Inferior parietal cortex (tissue), 1 donor: ENCODE data around the gene MATCAP1.

ENCODE experiments used
- DNase-seq: peaks from one replicate; pipeline ENCODE4 v3.0.0-alpha.2; 2016; ENCODE audit errors: extremely low spot score

The MATCAP1 gene

GRCh38 chr16:67208154-67208896, 24.6 kb upstream of the MATCAP1 start:
- DNase-seq, result no peak

GRCh38 chr16:67207249-67208091, 23.7 kb upstream of the MATCAP1 start:
- no peak for DNase-seq

- no peak for DNase-seq
These were observed 23.1 kb upstream of the MATCAP1 start for GRCh38 chr16:67206838-67207248.

GRCh38 chr16:67206129-67206837, 22.5 kb upstream of the MATCAP1 start:
- no peak for DNase-seq

GRCh38 chr16:67204076-67204475, 20.3 kb upstream of the MATCAP1 start:
- no peak for DNase-seq

- DNase-seq, result no peak
These were observed 19.3 kb upstream of the MATCAP1 start for GRCh38 chr16:67202956-67203493.

GRCh38 chr16:67202426-67202825, 18.7 kb upstream of the MATCAP1 start:
- no peak for DNase-seq

- DNase-seq, result no peak
These were observed 17.9 kb upstream of the MATCAP1 start for GRCh38 chr16:67201411-67202345.

GRCh38 chr16:67200491-67200890, 16.7 kb upstream of the MATCAP1 start:
- DNase-seq, result no peak

GRCh38 chr16:67199808-67200198, 16.0 kb upstream of the MATCAP1 start:
- DNase-seq, result no peak

GRCh38 chr16:67199011-67199807, 15.4 kb upstream of the MATCAP1 start, which contains the start of gene ELMO3:
ELMO3 (plus strand) TSS chr16:67199131; CDS start chr16:67199327, 196 bp downstream.
- DNase-seq, result no peak

- DNase-seq, result no peak
These were observed 14.5 kb upstream of the MATCAP1 start for GRCh38 chr16:67198238-67198734.

GRCh38 chr16:67197704-67198103, 13.9 kb upstream of the MATCAP1 start:
- no peak for DNase-seq

GRCh38 chr16:67196881-67197280, 13.1 kb upstream of the MATCAP1 start:
- no peak for DNase-seq

- no peak for DNase-seq
These were observed 11.9 kb upstream of the MATCAP1 start for GRCh38 chr16:67195676-67196075.

- no peak for DNase-seq
These were observed 10.5 kb upstream of the MATCAP1 start for GRCh38 chr16:67194260-67194659.

- no peak for DNase-seq
These were observed 9.8 kb upstream of the MATCAP1 start for GRCh38 chr16:67193536-67193935.

- DNase-seq, result no peak
These were observed 9.1 kb upstream of the MATCAP1 start for GRCh38 chr16:67192781-67193361.

- peak; percentile 96 for DNase-seq
These were observed 8.4 kb upstream of the MATCAP1 start, which contains the start of gene E2F4 for GRCh38 chr16:67191995-67192681. E2F4 (plus strand) TSS chr16:67192155; CDS start chr16:67192228, 73 bp downstream.
